ENCODE results near the gene TRIM29.
"Not testable (repeated sequence)": the region's sequence is repeated elsewhere in the genome, so short reads cannot be mapped to it uniquely, and the experiment has no call there.

TRIM29 gene

DNA sequence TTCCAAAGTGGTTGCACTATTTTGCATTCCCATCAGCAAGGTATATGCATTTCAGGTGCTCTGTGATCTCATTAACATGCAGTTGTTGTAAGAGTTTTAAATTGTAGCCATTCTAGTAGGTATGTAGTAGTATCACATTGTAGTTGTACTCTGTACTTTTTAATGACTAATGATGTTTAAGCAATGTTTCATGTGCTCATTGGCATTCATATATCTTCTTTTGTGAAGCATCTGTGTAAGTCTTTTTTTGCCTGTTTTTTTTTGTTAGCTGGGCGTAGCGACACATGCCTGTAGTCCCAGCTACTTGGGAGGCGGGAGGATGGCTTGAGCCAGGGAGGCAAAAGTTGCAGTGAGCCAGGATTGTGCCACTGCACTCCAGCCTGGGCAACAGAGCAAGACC, 11.3 kb upstream of the TRIM29 start:
- TF ChIP-seq, protein P1, sequence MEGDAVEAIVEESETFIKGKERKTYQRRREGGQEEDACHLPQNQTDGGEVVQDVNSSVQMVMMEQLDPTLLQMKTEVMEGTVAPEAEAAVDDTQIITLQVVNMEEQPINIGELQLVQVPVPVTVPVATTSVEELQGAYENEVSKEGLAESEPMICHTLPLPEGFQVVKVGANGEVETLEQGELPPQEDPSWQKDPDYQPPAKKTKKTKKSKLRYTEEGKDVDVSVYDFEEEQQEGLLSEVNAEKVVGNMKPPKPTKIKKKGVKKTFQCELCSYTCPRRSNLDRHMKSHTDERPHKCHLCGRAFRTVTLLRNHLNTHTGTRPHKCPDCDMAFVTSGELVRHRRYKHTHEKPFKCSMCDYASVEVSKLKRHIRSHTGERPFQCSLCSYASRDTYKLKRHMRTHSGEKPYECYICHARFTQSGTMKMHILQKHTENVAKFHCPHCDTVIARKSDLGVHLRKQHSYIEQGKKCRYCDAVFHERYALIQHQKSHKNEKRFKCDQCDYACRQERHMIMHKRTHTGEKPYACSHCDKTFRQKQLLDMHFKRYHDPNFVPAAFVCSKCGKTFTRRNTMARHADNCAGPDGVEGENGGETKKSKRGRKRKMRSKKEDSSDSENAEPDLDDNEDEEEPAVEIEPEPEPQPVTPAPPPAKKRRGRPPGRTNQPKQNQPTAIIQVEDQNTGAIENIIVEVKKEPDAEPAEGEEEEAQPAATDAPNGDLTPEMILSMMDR (conservative IDR thresholded peaks at IDR 0.05), result no peak
- no peak overlapping the region for H3K27ac ChIP-seq

DNA sequence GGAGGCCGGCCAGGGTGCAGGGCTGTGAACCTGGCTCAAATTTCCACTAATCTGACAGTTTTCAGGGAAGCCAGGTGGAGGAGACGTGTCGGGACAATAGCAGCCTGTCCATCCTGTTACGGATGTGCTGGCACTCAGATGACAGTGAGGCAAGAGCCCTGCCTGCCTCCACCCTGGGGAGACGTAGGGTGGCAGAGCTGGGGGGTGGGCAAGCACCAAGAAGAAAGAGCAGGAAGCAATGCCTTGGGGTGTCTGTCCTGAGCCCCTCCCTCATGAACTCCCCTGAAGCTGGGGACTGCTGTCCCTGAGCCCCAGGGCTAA, 10.0 kb upstream of the TRIM29 start:
- TF ChIP-seq, protein P1 (conservative IDR thresholded peaks at IDR 0.05), result no peak
- no peak overlapping the region for H3K27ac ChIP-seq

DNA sequence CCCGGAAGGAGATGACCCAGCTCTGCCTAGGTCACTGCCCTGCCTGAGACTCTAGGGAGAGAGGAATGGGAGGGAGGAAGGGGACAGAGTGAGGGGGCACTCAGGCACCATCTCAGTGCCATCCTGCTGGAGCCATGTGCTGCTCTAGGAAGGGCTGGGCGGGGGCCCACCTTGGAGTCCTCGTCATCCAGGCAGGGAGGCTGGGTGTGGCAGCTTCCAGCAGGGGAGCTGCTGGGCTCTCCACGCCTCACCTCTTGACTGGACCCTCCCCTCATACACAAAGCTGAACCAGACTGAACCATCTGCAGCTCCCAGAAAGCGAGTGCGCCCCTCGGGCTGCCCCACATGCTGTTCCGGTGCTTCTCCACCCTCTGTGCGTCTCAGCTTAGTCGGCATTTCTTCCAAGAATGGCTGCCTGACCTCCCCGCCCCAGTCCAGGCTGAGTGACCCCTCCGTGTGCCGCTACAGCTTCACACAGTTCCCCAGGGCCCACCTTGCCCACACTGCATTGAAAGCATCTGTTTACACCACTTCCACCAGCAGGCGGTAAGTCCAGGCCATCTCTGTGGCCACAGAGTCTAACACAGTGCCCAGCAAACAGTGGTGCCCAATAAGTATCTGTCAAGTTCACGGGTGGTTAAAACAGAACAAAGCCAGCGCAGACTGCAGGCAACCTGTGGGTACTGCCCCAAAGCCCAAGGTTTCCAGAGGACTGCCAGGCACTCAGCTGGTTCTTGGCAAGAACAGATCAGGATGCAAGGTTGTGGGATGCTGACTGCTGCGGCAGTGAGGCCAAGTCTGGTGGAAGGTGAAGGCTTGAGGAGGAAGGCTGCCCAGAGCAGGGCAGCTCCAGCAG, 9.4 kb upstream of the TRIM29 start:
- TF ChIP-seq, protein P1 (conservative IDR thresholded peaks at IDR 0.05), result no peak
- no peak overlapping the region for H3K27ac ChIP-seq

DNA sequence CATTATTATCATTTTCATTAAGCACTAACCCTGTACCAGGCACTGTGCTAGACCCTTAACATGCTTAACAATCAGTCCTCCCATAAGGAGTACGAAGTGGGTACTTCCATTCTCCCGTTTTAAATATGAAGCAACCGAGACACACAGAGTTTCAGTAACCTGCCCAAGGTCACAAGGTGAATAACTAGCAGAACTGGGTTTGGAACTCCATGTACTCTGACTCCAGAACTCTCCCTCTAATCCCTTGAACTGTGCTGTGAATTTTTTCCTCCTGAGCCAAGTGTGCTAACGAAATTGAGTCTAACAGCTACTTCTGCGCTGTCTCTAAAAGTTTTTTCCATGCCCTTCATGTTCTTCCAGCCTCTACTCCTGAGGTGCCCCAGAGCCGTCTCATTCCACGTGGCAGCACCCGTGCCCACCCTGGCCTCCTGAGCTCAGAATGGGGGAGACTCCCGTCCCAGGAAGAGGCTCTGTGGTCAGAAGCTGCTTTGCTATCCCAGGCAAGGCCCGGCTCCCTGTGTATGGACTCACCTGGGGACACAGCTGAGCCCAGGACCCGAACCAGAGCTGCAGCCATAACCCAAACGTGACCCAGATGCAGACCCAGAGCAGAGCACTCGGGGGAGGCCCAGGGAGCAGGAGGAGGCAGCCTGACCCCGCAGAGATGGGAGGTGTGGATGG, 8.6 kb upstream of the TRIM29 start:
- TF ChIP-seq, protein P1 (conservative IDR thresholded peaks at IDR 0.05), result no peak
- no peak overlapping the region for H3K27ac ChIP-seq

DNA sequence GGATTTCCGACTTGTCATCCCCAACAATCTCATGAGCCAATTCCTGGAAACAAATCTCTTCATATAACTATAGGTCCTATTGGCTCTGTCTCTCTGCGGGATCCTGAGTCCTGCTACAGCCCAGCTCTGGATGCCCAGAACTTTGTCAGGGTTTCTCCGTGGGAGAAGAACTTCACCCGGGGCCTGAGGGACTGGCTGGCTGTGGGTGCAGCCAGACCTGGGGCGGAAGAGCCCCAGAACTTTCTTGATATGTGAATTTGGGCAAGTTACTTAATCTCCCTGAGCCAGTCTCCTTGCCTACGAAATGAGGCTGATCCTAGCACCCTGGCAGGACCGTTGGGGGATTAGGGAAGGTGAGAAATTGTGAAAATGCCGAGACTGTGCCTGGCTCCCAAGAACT, 6.6 kb upstream of the TRIM29 start:
- H3K27ac ChIP-seq, result no peak overlapping the region
- TF ChIP-seq, protein P1 (conservative IDR thresholded peaks at IDR 0.05), result no peak

DNA sequence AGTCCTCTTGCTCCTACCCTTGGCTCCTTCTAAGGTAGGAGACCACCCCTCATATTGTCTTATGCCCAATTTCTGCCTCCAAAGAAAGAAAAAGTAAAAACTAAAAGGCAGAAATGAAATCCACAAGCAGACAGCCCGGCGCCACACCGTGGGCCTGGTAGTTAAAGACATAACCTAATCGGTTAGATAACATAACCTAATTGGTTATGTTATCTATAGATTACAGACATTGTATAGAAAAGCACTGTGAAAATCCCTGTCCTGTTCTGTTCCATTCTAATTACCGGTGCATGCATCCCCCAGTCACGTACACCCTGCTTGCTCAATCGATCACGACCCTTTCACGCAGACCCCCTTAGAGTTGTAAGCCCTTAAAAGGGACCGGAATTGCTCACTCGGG, 5.6 kb upstream of the TRIM29 start:
- not testable (repeated sequence) for H3K27ac ChIP-seq

DNA sequence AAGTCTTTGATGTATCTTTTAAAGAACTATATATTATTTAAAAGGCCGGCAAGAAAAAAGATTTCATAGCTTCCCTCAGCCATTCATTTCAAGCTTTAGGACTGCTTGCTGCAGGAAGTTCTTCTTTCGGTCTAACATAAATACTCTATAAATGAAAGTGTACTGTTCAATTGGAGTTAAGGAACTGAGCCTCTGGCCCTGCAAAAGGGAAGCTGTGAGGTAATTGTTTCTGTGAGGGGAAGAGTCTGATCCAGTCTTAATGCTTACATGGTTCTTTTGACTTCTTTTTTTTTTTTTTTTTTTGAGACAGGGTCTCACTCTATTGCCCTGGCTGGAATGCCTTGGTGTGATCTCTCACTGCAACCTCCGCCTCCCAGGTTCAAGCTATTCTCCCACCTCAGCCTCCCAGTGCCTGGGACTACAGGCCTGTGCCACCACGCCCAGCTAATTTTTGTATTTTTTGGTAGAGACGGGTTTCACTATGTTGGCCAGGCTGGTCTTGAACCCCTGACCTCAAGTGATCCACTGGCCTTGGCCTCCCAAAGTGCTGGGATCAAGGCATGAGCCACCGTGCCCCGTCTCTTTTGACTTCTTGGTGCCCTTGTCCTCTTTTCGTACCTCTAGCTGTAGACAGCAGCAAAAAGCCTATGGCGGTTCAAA, 4.7 kb upstream of the TRIM29 start:
- H3K27ac ChIP-seq, result no peak overlapping the region
- TF ChIP-seq, protein P1 (conservative IDR thresholded peaks at IDR 0.05), result no peak

All from VCaP (cell line).